ENCODE data around the gene RPS6KA5.
"Not testable (repeated sequence)": the region's sequence is repeated elsewhere in the genome, so short reads cannot be mapped to it uniquely, and the experiment has no call there.

Gene RPS6KA5

DNA sequence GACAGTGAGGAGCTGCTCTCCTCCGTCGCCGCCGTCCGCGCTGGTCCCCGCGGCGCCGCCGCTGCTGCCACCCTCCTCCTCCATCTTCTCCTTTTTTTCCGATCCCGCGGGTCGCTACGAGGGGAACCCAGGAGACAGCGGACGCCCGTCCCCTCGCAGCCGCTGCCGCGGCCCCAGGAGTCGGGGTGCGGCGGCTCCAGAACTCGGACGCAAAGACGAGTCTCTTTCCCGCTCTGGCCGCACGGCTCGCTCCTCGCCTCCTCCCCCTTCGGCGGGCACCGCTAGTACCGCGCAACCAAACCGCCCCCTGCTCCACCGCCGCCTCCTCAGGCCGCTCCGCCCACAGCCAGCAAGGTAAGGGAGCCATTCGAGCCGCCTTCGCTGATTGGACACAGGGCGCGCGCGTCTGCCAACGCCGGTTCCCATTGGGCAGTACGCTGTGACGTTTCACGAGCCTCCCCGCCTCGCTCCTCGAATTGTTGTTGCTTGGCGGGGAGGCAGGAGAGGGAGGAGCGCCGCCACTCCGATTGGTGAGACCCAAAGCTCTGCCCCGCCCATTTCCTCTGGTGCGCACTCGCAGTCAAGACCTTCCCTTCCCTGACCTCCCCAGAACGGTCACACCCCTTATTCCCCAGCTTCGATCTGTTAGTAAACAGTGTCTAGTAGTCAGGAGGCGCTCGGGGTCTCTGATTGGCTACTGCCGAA, at the start of gene RPS6KA5:
TSS of gene RPS6KA5 (minus strand) at position 291 of the 705 bp plus-strand sequence. CDS start at position 84, 207 bp downstream.
- DNase-seq (ENCODE audit: low spot score), result peak; percentile 85

DNA sequence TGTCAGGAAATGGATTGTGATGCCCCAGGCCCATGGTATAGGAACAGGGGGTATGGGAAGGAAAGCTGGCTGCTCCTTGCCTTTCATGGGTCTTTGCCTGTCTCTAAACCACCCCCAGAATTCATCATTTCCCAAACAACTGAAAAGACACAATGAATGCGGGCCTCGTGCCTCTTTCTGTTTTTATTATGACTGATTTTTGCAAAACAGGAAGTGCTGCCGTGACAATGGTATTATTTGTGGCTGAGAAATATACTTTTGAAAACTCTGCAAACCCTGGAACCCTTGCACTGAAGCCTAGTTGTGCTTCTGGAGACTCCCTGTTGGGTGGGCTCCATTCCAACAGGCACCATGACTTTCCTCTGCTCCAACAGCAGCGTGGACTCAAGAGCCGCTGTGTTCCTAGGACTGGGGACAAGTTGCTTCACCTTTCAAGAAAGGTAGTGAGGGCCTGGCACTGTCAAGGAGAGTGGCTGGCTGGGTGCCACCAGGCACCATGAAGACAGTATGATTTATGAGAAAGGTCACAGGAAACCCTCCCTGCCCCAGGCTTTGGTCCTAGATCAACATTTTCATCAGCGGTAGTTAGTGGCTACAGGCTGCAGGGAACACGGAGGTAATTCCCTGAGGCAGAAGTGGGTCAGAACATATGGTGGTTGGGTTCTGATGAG, 48.6 kb upstream of the RPS6KA5 start:
- DNase-seq (ENCODE audit: low spot score), result no peak

DNA sequence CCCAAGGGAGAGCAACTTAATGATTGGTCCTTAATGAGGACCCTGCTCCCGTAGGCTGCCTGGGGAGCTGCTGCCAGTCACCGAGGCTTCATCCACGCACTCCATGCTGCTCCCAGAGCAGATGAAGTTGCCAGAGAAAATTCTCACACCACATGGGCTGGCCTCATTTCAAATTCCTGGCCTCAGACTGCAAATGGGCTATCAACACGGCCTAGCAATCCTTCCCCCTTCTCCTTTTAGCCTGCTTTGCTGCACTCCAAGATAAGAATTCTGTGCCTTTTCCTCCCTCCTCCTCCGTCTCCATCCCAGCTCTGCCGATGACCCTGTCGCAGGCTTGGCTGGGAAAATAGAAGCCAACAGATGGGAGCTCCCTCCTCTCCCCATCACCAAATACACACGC, 42.7 kb upstream of the RPS6KA5 start:
- no peak for DNase-seq (ENCODE audit: low spot score)

DNA sequence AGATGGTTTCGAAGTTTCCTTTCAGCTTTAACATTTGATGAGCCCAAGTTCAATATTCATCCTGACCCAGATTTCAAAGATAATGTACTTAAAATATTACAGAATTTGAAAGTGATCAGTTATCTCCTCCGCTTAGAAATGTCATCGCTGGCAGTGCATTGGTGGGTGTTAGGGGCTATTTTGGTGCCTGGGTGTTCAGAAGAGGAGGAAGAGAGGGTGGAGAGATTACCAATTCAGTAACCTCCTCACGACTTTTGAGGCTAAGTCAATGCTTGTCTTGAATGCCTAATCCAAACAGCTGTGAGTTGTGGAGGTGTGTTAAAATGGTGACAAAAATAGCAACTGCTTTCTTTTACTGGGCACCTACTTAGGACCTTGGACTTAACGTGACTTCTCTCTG, 39.7 kb upstream of the RPS6KA5 start:
- no peak for DNase-seq (ENCODE audit: low spot score)

DNA sequence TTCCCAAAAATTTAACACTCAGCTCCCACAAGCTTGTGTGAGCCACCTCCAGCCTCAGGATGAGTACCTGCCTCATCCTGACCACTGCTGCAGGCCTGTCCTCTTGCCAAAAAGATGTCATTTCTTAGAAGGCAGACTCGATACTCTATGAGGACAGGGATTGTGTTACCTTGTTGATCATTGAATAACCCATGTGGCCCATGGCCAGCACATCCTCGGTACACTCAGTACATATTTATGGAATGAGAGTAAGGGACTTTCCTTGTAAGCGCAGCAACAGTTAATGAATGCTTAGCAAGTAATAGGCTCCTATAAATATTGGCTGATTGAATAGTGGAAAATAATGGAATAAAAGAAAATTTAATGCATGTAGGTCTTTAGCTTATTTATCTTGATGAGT, 38.1 kb upstream of the RPS6KA5 start:
- no peak for DNase-seq (ENCODE audit: low spot score)

DNA sequence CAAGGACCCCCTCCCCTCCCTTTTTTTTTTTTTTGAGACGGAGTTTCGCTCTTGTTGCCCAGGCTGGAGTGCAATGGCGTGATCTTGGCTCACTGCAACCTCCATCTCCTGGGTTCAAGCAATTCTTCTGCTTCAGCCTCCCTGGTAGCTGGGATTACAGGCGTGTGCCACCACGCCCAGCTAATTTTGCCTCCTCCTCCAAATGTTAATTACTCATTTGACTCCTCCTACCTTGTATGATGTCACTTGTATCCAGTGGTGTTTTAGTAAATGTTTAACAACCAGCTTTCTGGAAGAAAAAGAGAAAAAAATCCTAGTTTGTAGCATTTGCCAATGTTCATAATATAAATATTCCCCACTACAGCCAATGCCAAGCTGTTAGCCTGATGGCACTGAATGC, 37.2 kb upstream of the RPS6KA5 start:
- not testable (repeated sequence) for DNase-seq (ENCODE audit: low spot score)

DNA sequence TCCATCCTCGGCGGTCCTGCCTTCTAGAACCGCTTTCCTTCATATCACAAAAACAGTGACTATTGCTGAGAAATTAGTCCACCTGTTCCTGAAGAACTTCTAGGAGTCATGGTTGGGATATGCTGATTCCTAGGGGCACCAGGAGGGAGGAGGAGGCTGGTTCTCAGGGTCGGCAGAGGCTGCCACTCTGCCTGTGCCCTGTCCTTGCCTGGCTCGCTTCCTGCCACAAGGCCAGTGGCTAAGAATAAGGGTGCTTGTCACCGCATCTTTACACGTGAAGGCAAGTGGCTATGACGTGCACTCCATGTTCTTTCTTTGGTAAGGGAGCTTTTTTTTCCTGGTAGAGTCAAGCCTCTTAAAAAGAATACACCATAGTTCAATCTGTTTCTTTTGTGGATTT, 34.7 kb upstream of the RPS6KA5 start:
- no peak for DNase-seq (ENCODE audit: low spot score)

DNA sequence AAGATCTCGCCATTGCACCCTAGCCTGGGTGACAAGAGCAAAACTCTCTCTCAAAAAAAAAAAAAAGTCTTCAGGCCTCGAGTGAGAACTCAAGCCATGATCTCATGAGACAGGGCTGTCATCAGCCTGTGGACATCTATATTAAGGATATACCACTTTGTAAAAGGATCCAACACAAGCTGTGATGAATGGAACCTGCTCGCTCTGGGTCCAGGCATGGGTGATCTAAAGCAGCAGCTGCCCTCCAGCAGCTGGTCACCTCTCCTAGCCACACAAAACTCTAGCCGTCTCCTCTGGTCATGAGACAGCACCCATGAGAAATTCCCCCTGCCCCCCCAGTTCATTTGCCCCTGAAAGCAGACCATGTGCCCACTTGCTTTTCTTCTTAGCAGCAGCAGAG, 34.3 kb upstream of the RPS6KA5 start:
- no peak for DNase-seq (ENCODE audit: low spot score)

DNA sequence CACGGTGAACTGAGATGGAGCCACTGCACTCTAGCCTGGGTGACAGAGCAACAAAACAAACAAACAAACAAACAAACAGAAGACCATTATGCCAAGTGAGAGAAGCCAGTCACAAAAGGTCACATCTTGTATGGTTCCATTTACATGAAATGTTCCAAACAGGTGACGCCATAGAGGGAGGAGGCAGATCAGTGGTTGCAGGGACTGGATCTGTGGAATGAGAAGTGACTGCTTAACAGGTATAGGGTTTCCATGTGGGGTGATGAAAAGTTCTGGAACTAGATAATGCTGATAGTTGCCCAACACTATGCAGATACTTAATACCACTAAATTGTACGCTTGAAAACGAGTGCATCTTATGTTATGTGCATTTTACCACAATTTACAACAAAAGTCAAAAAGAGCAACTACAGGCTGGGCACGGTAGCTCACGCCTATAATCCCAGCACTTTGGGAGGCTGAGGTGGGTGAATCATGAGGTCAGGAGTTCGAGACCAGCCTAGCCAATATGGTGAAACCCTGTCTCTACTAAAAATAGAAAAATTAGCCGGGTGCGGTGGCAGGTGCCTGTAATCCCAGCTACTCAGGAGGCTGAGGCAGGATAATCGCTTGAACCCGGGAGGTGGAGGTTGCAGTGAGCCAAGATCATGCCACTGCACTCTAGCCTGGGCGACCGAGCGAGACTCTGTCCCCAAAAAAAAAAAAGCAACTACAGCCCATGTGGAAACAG, 33.5 kb upstream of the RPS6KA5 start:
- DNase-seq (ENCODE audit: low spot score), result not testable (repeated sequence)

DNA sequence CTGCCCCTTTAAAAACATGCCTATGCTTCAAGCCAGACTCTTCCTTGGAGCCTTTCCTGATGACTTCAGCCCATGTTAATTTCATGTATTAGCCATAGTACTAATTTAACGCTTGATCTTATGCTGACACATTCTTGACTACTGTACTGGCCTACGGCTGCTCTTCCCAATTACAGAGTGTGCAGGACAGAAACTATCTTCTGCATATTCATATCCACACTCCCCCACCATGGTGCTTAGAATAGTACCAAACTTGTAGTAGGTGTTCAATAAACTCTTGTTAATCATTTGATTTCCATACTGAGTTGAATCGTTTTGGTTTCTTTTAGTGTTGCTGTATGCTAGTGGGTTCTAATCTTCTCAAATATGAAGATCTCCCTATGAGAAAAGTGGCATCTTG, 31.6 kb upstream of the RPS6KA5 start:
- DNase-seq (ENCODE audit: low spot score), result no peak

DNA sequence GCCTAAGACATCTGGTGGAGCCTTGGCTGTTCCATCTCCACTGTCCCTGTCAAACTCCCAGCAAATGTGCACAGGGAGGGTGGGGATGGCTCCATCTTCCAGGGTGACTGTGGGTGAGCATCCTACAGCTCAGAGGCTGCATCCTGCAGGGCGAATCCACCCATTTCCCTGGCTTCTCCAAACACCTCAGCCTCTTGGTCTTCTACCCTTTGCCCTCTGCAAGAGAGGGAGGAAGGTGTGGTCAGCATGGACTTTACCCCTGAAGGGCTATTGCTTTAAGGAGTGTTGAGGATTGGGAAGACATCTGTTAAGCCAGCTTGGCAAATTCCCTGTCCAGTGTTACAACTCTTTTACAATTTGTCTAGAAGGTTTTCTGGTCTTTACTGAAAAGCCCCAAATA, 30.3 kb upstream of the RPS6KA5 start:
- DNase-seq (ENCODE audit: low spot score), result no peak

DNA sequence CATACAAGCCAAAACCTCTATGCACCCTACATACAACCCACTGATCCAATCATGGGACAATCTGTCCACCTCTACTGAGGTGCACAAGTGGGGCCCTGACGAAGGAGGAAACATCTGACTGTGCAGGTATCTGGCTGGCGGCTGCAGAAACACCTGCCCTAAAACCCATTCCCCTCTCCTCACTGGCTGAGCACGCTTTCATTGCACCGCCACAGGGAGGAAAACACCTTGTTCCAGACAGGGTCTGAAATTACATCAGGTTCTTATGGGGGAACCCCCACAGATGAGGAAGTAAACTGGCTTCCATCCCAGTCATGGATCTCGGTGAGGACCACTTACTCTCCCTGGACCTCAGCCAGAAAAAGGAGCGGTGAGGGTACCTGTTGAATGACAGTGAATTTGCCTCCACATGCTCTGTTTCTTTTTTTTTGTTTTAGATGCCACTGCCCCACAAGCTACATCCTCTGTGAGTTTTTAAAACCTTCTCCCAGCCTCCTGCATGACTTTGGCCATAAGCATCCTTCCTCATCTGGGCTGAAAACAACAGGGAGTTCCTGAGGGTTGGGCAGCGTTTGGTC, 29.6 kb upstream of the RPS6KA5 start:
- DNase-seq (ENCODE audit: low spot score), result no peak

DNA sequence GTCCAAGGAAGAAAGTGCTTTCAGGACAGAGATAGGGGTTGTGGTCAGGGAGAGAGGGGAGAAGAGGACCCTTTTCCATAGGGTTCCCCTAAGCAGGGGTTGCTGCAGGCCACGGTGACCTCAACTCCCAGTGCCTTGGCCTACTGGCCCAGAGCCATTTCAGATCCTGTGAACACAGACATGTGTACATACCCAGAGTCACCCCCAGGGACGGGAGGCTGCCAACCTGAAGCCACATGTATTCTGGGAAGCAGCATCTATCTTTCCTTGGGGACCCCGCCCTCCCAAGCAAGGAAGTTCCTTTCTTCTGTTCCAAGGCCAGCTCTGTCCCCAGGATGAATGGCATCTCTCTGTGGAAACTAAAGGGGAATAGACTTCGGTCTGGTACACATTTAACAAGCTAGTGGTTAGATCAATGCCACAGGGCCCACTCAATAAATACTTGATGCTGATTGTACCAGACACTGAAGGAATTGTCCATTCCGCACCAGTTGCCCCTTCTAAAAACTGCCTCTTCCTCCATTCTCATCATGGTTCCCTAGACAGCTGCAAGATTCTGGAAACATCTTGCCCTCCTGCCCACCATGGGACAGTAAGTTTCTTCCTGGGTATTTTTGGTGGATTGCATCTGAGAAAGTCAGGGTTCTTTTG, 28.3 kb upstream of the RPS6KA5 start:
- DNase-seq (ENCODE audit: low spot score), result no peak

DNA sequence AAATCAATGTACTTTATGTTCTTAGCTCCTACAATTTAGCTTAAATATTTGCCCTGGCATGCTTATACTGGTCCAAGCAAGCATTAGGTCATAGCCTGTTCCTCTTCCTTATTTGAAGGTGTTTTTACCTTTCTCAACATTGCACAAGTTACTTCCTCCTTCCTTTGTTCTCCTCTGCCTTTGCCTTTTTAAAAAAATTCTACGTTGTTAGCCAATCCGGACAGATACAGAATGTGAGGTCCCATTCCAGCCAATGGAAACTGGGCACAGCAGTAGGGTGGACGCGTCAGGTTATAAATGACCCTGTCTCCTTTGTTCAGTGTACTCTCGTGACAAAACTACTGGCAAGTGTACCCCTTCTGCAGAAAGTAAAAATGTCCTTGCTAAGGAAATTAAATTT, 27.0 kb upstream of the RPS6KA5 start:
- DNase-seq (ENCODE audit: low spot score), result not testable (repeated sequence)

DNA sequence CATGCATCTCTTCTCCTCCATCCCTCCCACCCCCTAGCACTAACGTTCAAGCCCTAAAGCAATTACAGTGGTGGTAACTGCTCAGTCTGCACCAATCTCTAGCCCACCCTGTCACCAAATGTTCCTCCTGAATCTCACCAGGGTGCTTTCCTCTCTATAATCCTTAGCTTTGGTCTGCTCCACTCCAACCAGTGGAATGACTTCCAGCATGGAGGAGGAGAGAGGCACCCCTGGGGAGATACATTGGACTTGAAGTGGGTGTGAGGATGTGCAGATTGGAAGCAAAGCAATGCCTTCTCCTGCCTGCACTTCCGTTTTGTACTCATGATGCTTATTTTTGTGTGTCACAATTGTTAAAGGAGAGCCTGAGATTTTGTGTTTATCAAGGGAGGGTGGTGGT, 24.1 kb upstream of the RPS6KA5 start:
- DNase-seq (ENCODE audit: low spot score), result no peak

DNA sequence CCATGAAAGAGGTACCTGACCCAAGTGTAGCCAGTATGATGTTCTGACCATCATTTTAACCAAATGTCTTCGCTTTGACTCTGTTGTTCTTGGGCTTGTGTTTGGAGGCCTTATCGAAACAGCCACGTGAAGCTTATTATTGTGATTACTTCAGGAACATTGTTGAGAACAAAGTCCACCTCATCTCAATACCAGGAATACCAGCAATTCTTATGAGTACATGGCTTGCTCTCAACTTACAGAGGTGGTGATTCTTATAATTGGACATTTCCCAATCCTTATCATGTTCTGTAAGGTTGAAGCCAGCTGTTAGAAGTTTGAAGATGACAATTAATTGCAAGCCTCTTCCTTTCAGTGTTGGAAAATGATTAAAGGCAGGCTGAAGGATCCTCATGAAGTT, 21.8 kb upstream of the RPS6KA5 start:
- DNase-seq (ENCODE audit: low spot score), result no peak

DNA sequence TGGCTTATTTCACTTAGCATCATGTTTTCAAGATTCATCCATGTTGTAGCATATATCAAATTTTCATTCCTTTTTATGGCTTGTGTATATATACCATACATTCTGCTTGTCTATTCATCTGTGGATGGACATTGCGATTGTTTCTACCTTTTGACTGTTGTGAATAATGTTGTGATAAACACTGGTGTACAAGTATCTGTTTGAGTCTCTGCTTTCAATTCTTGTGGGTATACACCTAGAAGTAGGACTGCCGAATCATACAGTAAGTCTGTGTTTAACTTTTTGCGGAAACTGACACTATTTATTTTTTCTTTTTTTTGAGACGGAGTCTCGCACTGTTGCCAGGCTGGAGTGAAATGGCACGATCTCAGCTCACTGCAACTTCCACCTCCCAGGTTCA, 19.6 kb upstream of the RPS6KA5 start:
- DNase-seq (ENCODE audit: low spot score), result no peak

DNA sequence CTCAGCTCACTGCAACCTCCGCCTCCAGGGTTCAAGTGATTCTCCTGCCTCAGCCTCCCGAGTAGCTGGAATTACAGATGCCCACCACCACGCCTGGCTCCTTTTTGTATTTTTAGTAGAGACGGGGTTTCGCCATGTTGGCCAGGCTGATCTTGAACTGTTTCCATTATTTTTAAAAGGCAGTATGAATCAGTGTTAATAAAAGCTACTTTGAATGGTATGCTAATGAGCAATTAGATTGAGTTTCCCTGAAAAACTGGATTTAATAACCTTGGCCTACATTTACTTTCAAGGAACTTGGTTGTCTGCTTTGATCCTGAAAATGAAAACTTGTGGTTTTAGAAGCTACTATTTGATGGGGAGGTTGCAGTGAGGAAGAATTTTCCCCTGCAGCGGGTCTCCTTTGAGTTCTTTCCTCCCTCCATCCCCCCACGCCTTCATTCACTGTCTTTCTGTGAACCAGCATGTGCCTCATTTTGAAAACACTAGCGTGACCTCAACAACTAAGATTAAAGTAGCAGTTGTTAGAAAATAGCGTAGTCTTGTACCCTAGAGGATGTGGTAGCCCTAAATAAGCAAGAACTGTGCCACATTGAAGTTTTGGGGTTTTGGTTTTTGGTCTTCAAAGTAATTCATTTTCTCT, 17.8 kb upstream of the RPS6KA5 start:
- DNase-seq (ENCODE audit: low spot score), result no peak

DNA sequence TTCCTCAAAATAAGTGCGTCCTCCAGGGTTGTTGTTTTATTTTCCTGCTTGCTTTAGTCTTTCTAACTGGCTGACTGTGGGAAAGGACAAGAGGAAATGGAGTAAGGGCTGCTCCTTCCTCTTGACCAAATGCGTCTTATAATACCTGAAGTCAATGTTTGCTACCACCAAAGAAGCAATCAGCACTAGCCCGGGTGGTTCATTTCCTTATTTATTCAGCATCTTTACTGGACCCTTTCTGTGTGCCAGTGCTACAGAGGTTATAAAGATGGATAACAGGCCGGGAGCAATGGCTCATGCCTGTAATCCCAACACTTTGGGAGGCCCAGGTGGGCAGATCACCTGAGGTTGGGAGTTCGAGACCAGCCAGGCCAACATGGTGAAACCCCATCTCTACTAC, 15.1 kb upstream of the RPS6KA5 start:
- no peak for DNase-seq (ENCODE audit: low spot score)

DNA sequence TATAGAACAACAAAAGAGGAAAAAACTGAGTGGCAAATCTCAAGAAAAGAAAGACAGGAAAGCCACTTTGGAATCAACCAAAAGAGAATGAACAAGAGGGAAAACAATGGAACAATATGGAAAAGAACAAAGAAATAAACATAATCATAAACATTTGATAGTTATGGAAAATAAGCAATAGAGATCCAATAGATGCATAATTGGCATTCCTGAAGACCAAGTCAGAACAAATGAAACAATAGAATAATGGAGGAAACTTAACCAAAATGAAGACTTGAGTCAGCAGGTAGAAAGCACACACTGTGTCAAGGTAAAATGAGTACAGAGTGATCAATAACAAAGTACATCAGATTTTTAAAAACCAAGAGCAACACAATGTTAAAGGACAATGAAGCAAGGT, 10.1 kb upstream of the RPS6KA5 start:
- no peak for DNase-seq (ENCODE audit: low spot score)

DNA sequence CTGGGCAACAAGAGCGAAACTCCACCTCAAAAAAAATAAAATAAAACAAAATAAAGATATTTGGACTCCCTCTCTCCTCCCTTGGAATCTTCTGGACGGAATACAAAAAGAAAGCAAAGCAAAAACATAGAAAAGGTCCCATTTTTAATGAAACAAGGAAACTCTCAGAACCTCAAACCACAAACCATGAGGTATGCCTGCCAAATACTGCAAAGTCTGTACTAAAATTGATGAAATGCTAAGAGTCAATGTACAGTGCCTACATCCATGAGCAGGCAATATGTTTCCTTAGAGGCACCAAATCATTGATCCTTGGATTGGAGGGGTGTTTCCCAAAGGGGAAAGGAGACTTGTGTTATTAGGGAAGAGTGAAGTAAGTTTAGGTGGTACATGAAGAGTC, 8.2 kb upstream of the RPS6KA5 start:
- no peak for DNase-seq (ENCODE audit: low spot score)

DNA sequence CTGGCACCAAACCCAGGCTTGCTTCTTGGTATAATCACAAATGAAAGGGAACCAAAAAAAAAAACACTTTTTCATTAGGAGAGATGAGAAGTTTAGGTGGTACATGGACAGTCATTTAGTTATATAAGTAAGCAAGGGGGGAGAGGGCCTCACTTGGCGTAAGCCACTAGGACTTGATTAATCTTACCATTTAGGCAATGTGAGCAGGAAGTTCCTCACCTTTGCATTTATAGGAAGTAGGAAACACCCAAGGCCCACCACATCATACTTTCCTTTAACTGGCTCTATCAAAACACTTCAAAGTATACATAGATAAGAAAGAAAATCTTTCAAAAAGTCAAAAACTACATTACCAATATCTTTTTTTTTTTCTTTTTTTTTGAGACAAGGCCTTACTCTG, 6.7 kb upstream of the RPS6KA5 start:
- DNase-seq (ENCODE audit: low spot score), result no peak
